H9 (cell line): ENCODE measurements around the gene WASHC2A. TPM values are rescaled to one million over a fixed set of nuclear protein-coding genes. Genes with fewer than 3 reads are reported as not detected.
"Not testable (repeated sequence)": the region's sequence is repeated elsewhere in the genome, so short reads cannot be mapped to it uniquely, and the experiment has no call there.

ENCODE experiments used
- DNase-seq: peaks from one replicate; pipeline ENCODE4 v3.0.0-alpha.2; 2017
- H2AFZ ChIP-seq: one replicate; pipeline ENCODE4 v1.6.1; 2013; ENCODE audit warnings: mild to moderate bottlenecking, low read length, control low read depth, moderate library complexity
- H2AK5ac ChIP-seq: 2 replicates; pipeline ENCODE4 v1.6.1; 2013; ENCODE audit warnings: low read length, control low read depth, mixed read lengths; ENCODE audit not compliant: insufficient read length
- H2BK120ac ChIP-seq: one replicate; pipeline ENCODE4 v1.6.1; 2013; ENCODE audit warnings: low read depth, mild to moderate bottlenecking, low read length, control low read depth, inconsistent platforms; ENCODE audit not compliant: poor library complexity, severe bottlenecking
- H2BK12ac ChIP-seq: 2 replicates; pipeline ENCODE4 v1.6.1; 2013; ENCODE audit warnings: low read length, control low read depth, mixed read lengths, low read depth; ENCODE audit not compliant: insufficient read length
- H2BK15ac ChIP-seq: 2 replicates; pipeline ENCODE4 v1.6.1; 2013; ENCODE audit warnings: low read depth, low read length, control low read depth
- H2BK20ac ChIP-seq: one replicate; pipeline ENCODE4 v1.6.1; 2013; ENCODE audit warnings: low read depth, mild to moderate bottlenecking, low read length, control low read depth, inconsistent platforms; ENCODE audit not compliant: poor library complexity, severe bottlenecking
- H2BK5ac ChIP-seq: 2 replicates; pipeline ENCODE4 v1.6.1; 2013; ENCODE audit warnings: low read length, control low read depth, mixed read lengths; ENCODE audit not compliant: insufficient read length
- H3K14ac ChIP-seq: 2 replicates; pipeline ENCODE4 v1.6.1; 2013; ENCODE audit warnings: low read length, control low read depth; ENCODE audit not compliant: insufficient read depth
- H3K18ac ChIP-seq: 2 replicates; pipeline ENCODE4 v1.6.1; 2013; ENCODE audit warnings: low read depth, mild to moderate bottlenecking, mixed read lengths, low read length, control low read depth; ENCODE audit not compliant: insufficient read length
- H3K23ac ChIP-seq: 2 replicates; pipeline ENCODE4 v1.6.1; 2013; ENCODE audit warnings: low read length, control low read depth, mixed read lengths, low read depth; ENCODE audit not compliant: insufficient read length
- H3K23me2 ChIP-seq: 2 replicates; pipeline ENCODE4 v1.6.1; 2013; ENCODE audit warnings: low read depth, mild to moderate bottlenecking, mixed read lengths, low read length, control low read depth; ENCODE audit not compliant: insufficient read length, poor library complexity, severe bottlenecking
- H3K27ac ChIP-seq: 2 replicates; pipeline ENCODE4 v1.5.1; 2013; ENCODE audit warnings: low read length, control low read depth, mixed read lengths, low read depth; ENCODE audit not compliant: insufficient read length
- H3K27me3 ChIP-seq: 2 replicates; pipeline ENCODE4 v1.6.1; 2013; ENCODE audit warnings: low read length, control low read depth, inconsistent platforms; ENCODE audit not compliant: insufficient read depth
- H3K4ac ChIP-seq: 2 replicates; pipeline ENCODE4 v1.6.1; 2013; ENCODE audit warnings: low read depth, mild to moderate bottlenecking, control low read depth, inconsistent platforms, low read length, moderate library complexity
- H3K4me1 ChIP-seq: 2 replicates; pipeline ENCODE4 v1.6.1; 2013; ENCODE audit warnings: low read length, control low read depth, inconsistent platforms; ENCODE audit not compliant: insufficient read depth
- H3K4me2 ChIP-seq: 2 replicates; pipeline ENCODE4 v1.6.1; 2013; ENCODE audit warnings: low read length, control low read depth, mixed read lengths; ENCODE audit not compliant: insufficient read length, insufficient read depth
- H3K56ac ChIP-seq: 2 replicates; pipeline ENCODE4 v1.6.1; 2013; ENCODE audit warnings: low read depth, mild to moderate bottlenecking, mixed read lengths, low read length, control low read depth; ENCODE audit not compliant: insufficient read length
- H3K79me1 ChIP-seq: 2 replicates; pipeline ENCODE4 v1.6.1; 2013; ENCODE audit warnings: low read depth, mild to moderate bottlenecking, moderate library complexity, low read length, control low read depth, inconsistent platforms; ENCODE audit not compliant: insufficient read depth, poor library complexity, severe bottlenecking
- H3K79me2 ChIP-seq: 2 replicates; pipeline ENCODE4 v1.6.1; 2013; ENCODE audit warnings: low read length, control low read depth, inconsistent platforms; ENCODE audit not compliant: insufficient read depth
- H3K9ac ChIP-seq: 2 replicates; pipeline ENCODE4 v1.6.1; 2013; ENCODE audit warnings: low read length, control low read depth, mixed read lengths; ENCODE audit not compliant: insufficient read length; ENCODE audit errors: extremely low read depth
- H3K9me3 ChIP-seq: one replicate; pipeline ENCODE4 v1.6.1; 2013; ENCODE audit warnings: low read depth, low read length, inconsistent platforms; ENCODE audit not compliant: control insufficient read depth
- H3T11ph ChIP-seq: one replicate; pipeline ENCODE4 v1.6.1; 2013; ENCODE audit warnings: mild to moderate bottlenecking, low read length, control low read depth, inconsistent platforms
- H4K20me1 ChIP-seq: one replicate; pipeline ENCODE4 v1.6.1; 2013; ENCODE audit not compliant: control insufficient read depth, insufficient read length, insufficient read depth
- H4K5ac ChIP-seq: 2 replicates; pipeline ENCODE4 v1.6.1; 2013; ENCODE audit warnings: low read depth, mild to moderate bottlenecking, mixed read lengths, low read length, control low read depth; ENCODE audit not compliant: insufficient read length
- H4K8ac ChIP-seq: replicated peaks from 2 replicates; pipeline ENCODE4 v1.6.1; 2013; ENCODE audit warnings: low read length, control low read depth, mixed read lengths, low read depth; ENCODE audit not compliant: insufficient read length
- H4K91ac ChIP-seq: 2 replicates; pipeline ENCODE4 v1.6.1; 2013; ENCODE audit warnings: low read depth, mild to moderate bottlenecking, moderate library complexity, mixed read lengths, low read length, control low read depth; ENCODE audit not compliant: insufficient read length
- H3K27ac Mint-ChIP-seq, 3 experiments: 2 replicates in 2 of 3; 3 replicates in 1 of 3; pipeline ENCODE4 v1.8.0; 2020 to 2021; ENCODE audit warnings: mixed read lengths in 3 of 3, mild to moderate bottlenecking in 1 of 3, moderate library complexity in 1 of 3
- H3K27me3 Mint-ChIP-seq: 2 replicates; pipeline ENCODE4 v1.8.0; 2021; ENCODE audit warnings: low read depth, mild to moderate bottlenecking, moderate library complexity, mixed read lengths
- H3K36me3 Mint-ChIP-seq, 3 experiments: 2 replicates in 2 of 3; 3 replicates in 1 of 3; pipeline ENCODE4 v1.8.0; 2020 to 2021; ENCODE audit warnings: low read depth in 3 of 3, mixed read lengths in 3 of 3; ENCODE audit not compliant: insufficient read depth in 1 of 3
- H3K4me1 Mint-ChIP-seq, 2 experiments: 2 replicates each; pipeline ENCODE4 v1.8.0; 2020; ENCODE audit warnings: mixed read lengths in 2 of 2
- H3K4me3 Mint-ChIP-seq, 2 experiments: 2 replicates in 1 of 2; 3 replicates in 1 of 2; pipeline ENCODE4 v1.8.0; 2020 to 2021; ENCODE audit warnings: mild to moderate bottlenecking in 2 of 2, mixed read lengths in 2 of 2, moderate library complexity in 1 of 2
- H3K9me3 Mint-ChIP-seq, 2 experiments: 2 replicates in 1 of 2; 3 replicates in 1 of 2; pipeline ENCODE4 v1.8.0; 2020; ENCODE audit warnings: mild to moderate bottlenecking in 2 of 2, mixed read lengths in 2 of 2, moderate library complexity in 1 of 2
- WGBS: extraction: QIAGEN DNeasy Blood & Tissue Kit; methylation state at CpG from one replicate; pipeline ENCODE4 v1.1.7; 2013; ENCODE audit warnings: missing lambda C conversion rate, low lambda C conversion rate, mixed read lengths; ENCODE audit not compliant: insufficient read length; ENCODE audit errors: extremely low coverage; 5-methylcytosine and 5-hydroxymethylcytosine counted together
- total RNA-seq: library from RNA; stranded (reverse); gene quantifications from 2 replicates; pipeline ENCODE4 v1.2.1, GENCODE V29; 2021
- TF ChIP-seq, protein P1 (sequence below): fragments of 200-600 bp; sonication (generic); conservative IDR thresholded peaks from 3 replicates; pipeline ENCODE4 v1.8.0; 2021; ENCODE audit warnings: antibody characterized with exemption, mild to moderate bottlenecking

Gene WASHC2A
- total RNA-seq, 1 experiment from 2014 or later = 32.1 TPM

DNA sequence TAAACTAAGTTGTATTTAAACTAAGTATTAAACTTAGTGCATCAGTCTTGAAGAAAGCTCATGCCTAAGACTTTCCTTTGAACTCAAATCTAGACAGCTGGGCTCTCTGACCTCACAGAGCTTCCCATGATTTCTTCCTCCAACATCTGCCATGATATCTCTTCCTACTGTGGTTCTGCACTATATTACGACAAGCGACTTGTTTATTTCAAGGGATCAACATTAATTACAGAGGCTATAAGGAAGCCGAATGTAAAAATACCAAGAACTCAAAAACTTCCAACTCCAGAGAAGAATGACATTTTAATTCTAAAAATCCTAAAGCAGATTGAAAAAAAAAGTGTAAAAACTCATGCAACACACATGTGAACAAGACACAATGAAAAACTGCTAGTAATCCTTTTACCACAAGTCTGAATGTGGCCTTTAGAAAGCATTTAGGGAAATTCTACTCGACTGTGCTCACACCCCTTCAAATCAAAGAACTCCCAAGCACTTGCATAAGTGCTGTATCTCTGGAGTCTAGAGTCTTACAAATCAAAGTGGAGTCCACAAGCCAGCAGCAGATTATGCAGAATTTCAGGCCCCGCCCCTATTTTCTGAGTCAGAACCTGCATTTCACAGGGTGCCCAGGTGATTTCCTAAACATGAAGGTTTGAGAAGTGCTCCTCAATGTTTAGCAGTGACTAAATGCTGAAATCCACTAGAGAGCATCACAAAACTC, 22.7 kb upstream of the WASHC2A start:
- H3K4me1 Mint-ChIP-seq = no peaks in the 10 kb centered on the region
- no CpG with 5 or more reads among the region's 5 CpGs for WGBS
- no peak overlapping the region for H2BK5ac ChIP-seq
- no peak overlapping the region for H3K27ac ChIP-seq
- no peak overlapping the region for H3K4me3 Mint-ChIP-seq
- H3K4ac ChIP-seq = no peak overlapping the region
- no peak overlapping the region for H3K23ac ChIP-seq
- H4K20me1 ChIP-seq = no peaks in the 10 kb centered on the region
- TF ChIP-seq, protein P1, sequence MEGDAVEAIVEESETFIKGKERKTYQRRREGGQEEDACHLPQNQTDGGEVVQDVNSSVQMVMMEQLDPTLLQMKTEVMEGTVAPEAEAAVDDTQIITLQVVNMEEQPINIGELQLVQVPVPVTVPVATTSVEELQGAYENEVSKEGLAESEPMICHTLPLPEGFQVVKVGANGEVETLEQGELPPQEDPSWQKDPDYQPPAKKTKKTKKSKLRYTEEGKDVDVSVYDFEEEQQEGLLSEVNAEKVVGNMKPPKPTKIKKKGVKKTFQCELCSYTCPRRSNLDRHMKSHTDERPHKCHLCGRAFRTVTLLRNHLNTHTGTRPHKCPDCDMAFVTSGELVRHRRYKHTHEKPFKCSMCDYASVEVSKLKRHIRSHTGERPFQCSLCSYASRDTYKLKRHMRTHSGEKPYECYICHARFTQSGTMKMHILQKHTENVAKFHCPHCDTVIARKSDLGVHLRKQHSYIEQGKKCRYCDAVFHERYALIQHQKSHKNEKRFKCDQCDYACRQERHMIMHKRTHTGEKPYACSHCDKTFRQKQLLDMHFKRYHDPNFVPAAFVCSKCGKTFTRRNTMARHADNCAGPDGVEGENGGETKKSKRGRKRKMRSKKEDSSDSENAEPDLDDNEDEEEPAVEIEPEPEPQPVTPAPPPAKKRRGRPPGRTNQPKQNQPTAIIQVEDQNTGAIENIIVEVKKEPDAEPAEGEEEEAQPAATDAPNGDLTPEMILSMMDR = no peak
- no peak overlapping the region for H4K8ac ChIP-seq
- no peak for DNase-seq
- no peak overlapping the region for H2BK12ac ChIP-seq
- H3K56ac ChIP-seq = no peak overlapping the region
- no peak overlapping the region for H2BK20ac ChIP-seq
- no peak overlapping the region for H3T11ph ChIP-seq
- no peaks in the 10 kb centered on the region for H3K9me3 ChIP-seq
- H3K27me3 Mint-ChIP-seq = no peaks in the 10 kb centered on the region; the same call in 1 of the 2 replicates
- no peak overlapping the region for H3K18ac ChIP-seq
- no peaks in the 10 kb centered on the region for H3K27me3 ChIP-seq
- H2AK5ac ChIP-seq = no peak overlapping the region
- H2AFZ ChIP-seq = no peak overlapping the region
- H2BK15ac ChIP-seq = no peak overlapping the region
- H4K91ac ChIP-seq = no peak overlapping the region
- no peak overlapping the region for H3K4me2 ChIP-seq
- H4K5ac ChIP-seq = no peak overlapping the region
- H3K36me3 Mint-ChIP-seq = no peaks in the 10 kb centered on the region
- H3K27ac Mint-ChIP-seq = no peak overlapping the region
- H3K79me1 ChIP-seq = no peaks in the 10 kb centered on the region
- H2BK120ac ChIP-seq = no peak overlapping the region
- no peaks in the 10 kb centered on the region for H3K79me2 ChIP-seq
- H3K9ac ChIP-seq = no peak overlapping the region
- no peaks in the 10 kb centered on the region for H3K4me1 ChIP-seq
- no peak overlapping the region for H3K14ac ChIP-seq
- no peaks in the 10 kb centered on the region for H3K23me2 ChIP-seq
- no peaks in the 10 kb centered on the region for H3K9me3 Mint-ChIP-seq

DNA sequence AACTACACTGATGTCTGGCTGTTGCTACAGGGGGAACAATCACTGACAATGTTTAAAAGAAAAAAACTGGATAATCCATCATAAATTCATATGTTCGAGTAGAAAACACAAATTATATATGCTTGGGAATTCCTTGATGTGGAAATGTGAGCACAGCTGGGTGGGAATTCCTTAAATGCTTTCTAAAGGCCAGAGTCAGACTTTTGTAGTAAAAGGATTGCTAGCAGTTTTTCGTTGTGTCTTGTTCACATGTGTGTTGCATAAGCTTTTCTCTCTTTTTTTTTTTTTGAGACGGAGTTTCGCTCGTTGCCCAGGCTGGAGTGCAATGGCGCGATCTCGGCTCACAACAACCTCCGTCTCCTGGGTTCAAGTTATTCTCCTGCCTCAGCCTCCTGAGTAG, 21.3 kb upstream of the WASHC2A start:
- not testable (repeated sequence) for H3K18ac ChIP-seq, H3K4me1 Mint-ChIP-seq, H3K79me1 ChIP-seq, H2AFZ ChIP-seq, H3K9me3 ChIP-seq, H2BK120ac ChIP-seq, H4K91ac ChIP-seq, H3K27me3 ChIP-seq, H3K27me3 Mint-ChIP-seq, H4K5ac ChIP-seq, H3K23ac ChIP-seq, H3K4me3 Mint-ChIP-seq, H3K27ac Mint-ChIP-seq, H3K36me3 Mint-ChIP-seq, H3K9me3 Mint-ChIP-seq, H2BK20ac ChIP-seq, H3K9ac ChIP-seq, H3K79me2 ChIP-seq, H3K4me2 ChIP-seq, H2AK5ac ChIP-seq, H2BK12ac ChIP-seq, H3K23me2 ChIP-seq, H3K4ac ChIP-seq, H3K27ac ChIP-seq, DNase-seq, H3K14ac ChIP-seq, H3K4me1 ChIP-seq, H2BK15ac ChIP-seq, H3T11ph ChIP-seq, H4K20me1 ChIP-seq, H2BK5ac ChIP-seq, H3K56ac ChIP-seq, H4K8ac ChIP-seq
- WGBS = no CpG with 5 or more reads among the region's 9 CpGs
